ENCODE results near the gene SPG7.

- TF ChIP-seq CTCF (IDR thresholded peaks at IDR 0.05) (no peak), POLR2A (IDR thresholded peaks at IDR 0.05) (no peak)
Measured at GRCh38 chr16:89525146-89525913, 17.1 kb downstream of the SPG7 start.

Measured in right lobe of liver (tissue), 4 donors.